Measurements from ENCODE around the gene TRIM50. TPM values are rescaled to one million over a fixed set of nuclear protein-coding genes. Genes with fewer than 3 reads are reported as not detected.
"Not testable (repeated sequence)": the region's sequence is repeated elsewhere in the genome, so short reads cannot be mapped to it uniquely, and the experiment has no call there.

The TRIM50 gene
- total RNA-seq, 3 donors from 2014 or later (not counting 1 experiment from before 2014, with no cell fraction given) = not detected

DNA sequence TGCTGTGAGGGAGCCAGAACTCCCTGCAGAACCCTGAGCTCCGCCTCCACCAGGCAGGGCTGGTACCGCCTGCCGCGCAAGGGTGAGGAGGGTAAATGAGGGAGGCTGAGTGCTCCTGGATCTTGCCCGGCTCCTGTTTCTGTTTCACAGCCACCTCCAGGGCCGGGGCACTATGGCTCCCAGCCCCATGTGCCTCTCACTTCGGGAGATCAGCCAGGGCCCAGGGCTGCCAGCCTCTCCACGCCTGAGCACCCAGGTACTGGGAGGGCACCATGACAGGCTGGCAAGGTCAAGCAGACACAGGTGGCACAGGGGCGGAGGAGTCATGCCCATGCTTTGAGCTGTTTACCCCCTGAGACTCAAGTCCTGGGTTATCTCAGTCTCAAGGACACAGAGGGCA is 8.3 kb downstream of the TRIM50 start:
- H3K36me3 ChIP-seq (ENCODE audit: control insufficient read depth, insufficient read depth, low read length); intact Hi-C loops (cut with micrococcal nuclease); H3K27ac Mint-ChIP-seq; ATAC-seq; H3K36me3 Mint-ChIP-seq; H3K4me3 Mint-ChIP-seq; H3K27ac ChIP-seq (ENCODE audit: low read length); H3K9me3 Mint-ChIP-seq; H3K27me3 Mint-ChIP-seq (ENCODE audit: low read depth in 2 of 2); H3K9me3 ChIP-seq (ENCODE audit: control insufficient read depth, insufficient read depth, low read length); H3K4me3 ChIP-seq (ENCODE audit: low read length); H3K27me3 ChIP-seq (ENCODE audit: control insufficient read depth, insufficient read depth, low read length); DNase-seq: not testable (repeated sequence)
- WGBS (ENCODE audit: insufficient coverage) = 96% methylated on average over 9 of the region's 9 CpGs
- H3K4me1 Mint-ChIP-seq = peaks cover 9 to 11% of the 10 kb centered on the region in 2 donors
- H3K4me1 ChIP-seq (ENCODE audit: control insufficient read depth, insufficient read depth, low read length) = peaks cover 12% of the 10 kb centered on the region

- H3K4me1 ChIP-seq (ENCODE audit: control insufficient read depth, insufficient read depth, low read length); H3K4me1 Mint-ChIP-seq; intact Hi-C loops (cut with micrococcal nuclease); H3K27ac ChIP-seq (ENCODE audit: low read length); H3K27ac Mint-ChIP-seq; DNase-seq; H3K4me3 Mint-ChIP-seq; H3K36me3 Mint-ChIP-seq; ATAC-seq; H3K4me3 ChIP-seq (ENCODE audit: low read length); H3K36me3 ChIP-seq (ENCODE audit: control insufficient read depth, insufficient read depth, low read length); H3K27me3 ChIP-seq (ENCODE audit: control insufficient read depth, insufficient read depth, low read length); H3K9me3 Mint-ChIP-seq; H3K9me3 ChIP-seq (ENCODE audit: control insufficient read depth, insufficient read depth, low read length); H3K27me3 Mint-ChIP-seq (ENCODE audit: low read depth in 2 of 2): not testable (repeated sequence)
- WGBS (ENCODE audit: insufficient coverage) = 91% methylated on average over 17 of the region's 18 CpGs
Measured at GRCh38 chr7:73318656-73319204, 9.2 kb downstream of the TRIM50 start.

GRCh38 chr7:73316521-73316920 is 11.4 kb downstream of the TRIM50 start:
- no peaks in the 10 kb centered on the region for H3K4me1 ChIP-seq (ENCODE audit: control insufficient read depth, insufficient read depth, low read length)
- H3K4me3 ChIP-seq (ENCODE audit: low read length) = no peak overlapping the region
- H3K36me3 ChIP-seq (ENCODE audit: control insufficient read depth, insufficient read depth, low read length) = no peaks in the 10 kb centered on the region
- Mint-ChIP-seq H3K27me3 (ENCODE audit: low read depth in 2 of 2) (no peaks in the 10 kb centered on the region), H3K9me3 (no peaks in the 10 kb centered on the region), H3K4me3 (no peak overlapping the region), H3K27ac (no peak overlapping the region), H3K4me1 (no peaks in the 10 kb centered on the region), H3K36me3 (no peaks in the 10 kb centered on the region)
- no peak for TF ChIP-seq CTCF (IDR thresholded peaks at IDR 0.05)
- H3K27ac ChIP-seq (ENCODE audit: low read length) = no peak overlapping the region
- ATAC-seq = no peak
- H3K27me3 ChIP-seq (ENCODE audit: control insufficient read depth, insufficient read depth, low read length) = no peaks in the 10 kb centered on the region
- no peaks in the 10 kb centered on the region for H3K9me3 ChIP-seq (ENCODE audit: control insufficient read depth, insufficient read depth, low read length)
- no peak for DNase-seq
- intact Hi-C loops (cut with micrococcal nuclease) = no loop called here
- 91% methylated on average over 9 of the region's 9 CpGs for WGBS (ENCODE audit: insufficient coverage)

GRCh38 chr7:73314271-73314670 is 13.6 kb downstream of the TRIM50 start:
- H3K9me3 Mint-ChIP-seq = no peaks in the 10 kb centered on the region
- Histone ChIP-seq H3K27me3 (ENCODE audit: control insufficient read depth, insufficient read depth, low read length) (no peaks in the 10 kb centered on the region), H3K27ac (ENCODE audit: low read length) (no peak overlapping the region), H3K36me3 (ENCODE audit: control insufficient read depth, insufficient read depth, low read length) (no peaks in the 10 kb centered on the region), H3K4me3 (ENCODE audit: low read length) (no peak overlapping the region), H3K9me3 (ENCODE audit: control insufficient read depth, insufficient read depth, low read length) (no peaks in the 10 kb centered on the region), H3K4me1 (ENCODE audit: control insufficient read depth, insufficient read depth, low read length) (peaks cover 3% of the 10 kb centered on the region)
- H3K4me3 Mint-ChIP-seq = no peak overlapping the region
- DNase-seq (no peak), ATAC-seq (no peak)
- no peak overlapping the region for H3K27ac Mint-ChIP-seq
- 86% methylated on average over 5 of the region's 5 CpGs for WGBS (ENCODE audit: insufficient coverage)
- intact Hi-C loops (cut with micrococcal nuclease) = no loop called here
- no peaks in the 10 kb centered on the region for H3K27me3 Mint-ChIP-seq (ENCODE audit: low read depth in 2 of 2)
- H3K36me3 Mint-ChIP-seq = no peaks in the 10 kb centered on the region
- no peak for TF ChIP-seq CTCF (IDR thresholded peaks at IDR 0.05)
- peaks cover 0 to 3% of the 10 kb centered on the region in 2 donors for H3K4me1 Mint-ChIP-seq

All from natural killer cell (primary cell).